ENCODE measurements around the gene GAMT.

GAMT gene

GRCh38 chr19:1407528-1408299 is 6.4 kb upstream of the GAMT start, which contains the start of gene DAZAP1:
Gene DAZAP1 (plus strand): TSS chr19:1407586. CDS start chr19:1407774, 188 bp downstream.
- Histone ChIP-seq H3K4me3 (replicated peaks; ENCODE audit: low read depth, low read length) (peak within 1 kb of the TSS; percentile 84), H3K36me3 (ENCODE audit: control insufficient read depth, insufficient read depth, low read length) (peaks cover 10% of the 10 kb centered on the region), H3K27me3 (replicated peaks; ENCODE audit: control insufficient read depth, insufficient read depth, low read length) (no peaks in the 10 kb centered on the region)
- no peak for TF ChIP-seq CTCF (IDR thresholded peaks at IDR 0.05; ENCODE audit: insufficient read depth, low read length, poor library complexity, severe bottlenecking)
- no peak for DNase-seq (ENCODE audit: extremely low read depth, insufficient read length)

GRCh38 chr19:1406774-1407527 is 5.6 kb upstream of the GAMT start:
- peak; percentile 100 for DNase-seq (ENCODE audit: extremely low read depth, insufficient read length)
- Histone ChIP-seq H3K27me3 (replicated peaks; ENCODE audit: control insufficient read depth, insufficient read depth, low read length) (no peaks in the 10 kb centered on the region), H3K36me3 (ENCODE audit: control insufficient read depth, insufficient read depth, low read length) (peaks cover 10% of the 10 kb centered on the region), H3K4me3 (replicated peaks; ENCODE audit: low read depth, low read length) (peak overlapping the region; percentile 68)
- peak; percentile 50 for TF ChIP-seq CTCF (IDR thresholded peaks at IDR 0.05; ENCODE audit: insufficient read depth, low read length, poor library complexity, severe bottlenecking)

GRCh38 chr19:1402411-1403070 is 1.2 kb upstream of the GAMT start:
- no peak for DNase-seq (ENCODE audit: extremely low read depth, insufficient read length)
- no peak overlapping the region for H3K4me3 ChIP-seq (replicated peaks; ENCODE audit: low read depth, low read length)
- no peak for TF ChIP-seq CTCF (IDR thresholded peaks at IDR 0.05; ENCODE audit: insufficient read depth, low read length, poor library complexity, severe bottlenecking)
- no peaks in the 10 kb centered on the region for H3K27me3 ChIP-seq (replicated peaks; ENCODE audit: control insufficient read depth, insufficient read depth, low read length)
- H3K36me3 ChIP-seq (ENCODE audit: control insufficient read depth, insufficient read depth, low read length) = peaks cover 3% of the 10 kb centered on the region; the same call in 1 of the 2 replicates

- Histone ChIP-seq H3K27me3 (replicated peaks; ENCODE audit: control insufficient read depth, insufficient read depth, low read length) (no peaks in the 10 kb centered on the region), H3K4me3 (replicated peaks; ENCODE audit: low read depth, low read length) (peak overlapping the region; percentile 71), H3K36me3 (ENCODE audit: control insufficient read depth, insufficient read depth, low read length) (peaks cover 3% of the 10 kb centered on the region; the same call in 1 of the 2 replicates)
- no peak for TF ChIP-seq CTCF (IDR thresholded peaks at IDR 0.05; ENCODE audit: insufficient read depth, low read length, poor library complexity, severe bottlenecking)
- DNase-seq (ENCODE audit: extremely low read depth, insufficient read length) = no peak
These were observed 511 bp upstream of the GAMT start for GRCh38 chr19:1401889-1402217.

GRCh38 chr19:1400281-1401137 is 833 bp downstream of the GAMT start:
- no peak for DNase-seq (ENCODE audit: extremely low read depth, insufficient read length)
- no peak for TF ChIP-seq CTCF (IDR thresholded peaks at IDR 0.05; ENCODE audit: insufficient read depth, low read length, poor library complexity, severe bottlenecking)
- no peaks in the 10 kb centered on the region for H3K27me3 ChIP-seq (replicated peaks; ENCODE audit: control insufficient read depth, insufficient read depth, low read length)
- peaks cover 3% of the 10 kb centered on the region; the same call in 1 of the 2 replicates for H3K36me3 ChIP-seq (ENCODE audit: control insufficient read depth, insufficient read depth, low read length)
- H3K4me3 ChIP-seq (replicated peaks; ENCODE audit: low read depth, low read length) = peak overlapping the region; percentile 71

Data from GM06990 (cell line).